ENCODE data around the gene ASPHD2.
"Not testable (repeated sequence)": the region's sequence is repeated elsewhere in the genome, so short reads cannot be mapped to it uniquely, and the experiment has no call there.

Gene ASPHD2, protein sequence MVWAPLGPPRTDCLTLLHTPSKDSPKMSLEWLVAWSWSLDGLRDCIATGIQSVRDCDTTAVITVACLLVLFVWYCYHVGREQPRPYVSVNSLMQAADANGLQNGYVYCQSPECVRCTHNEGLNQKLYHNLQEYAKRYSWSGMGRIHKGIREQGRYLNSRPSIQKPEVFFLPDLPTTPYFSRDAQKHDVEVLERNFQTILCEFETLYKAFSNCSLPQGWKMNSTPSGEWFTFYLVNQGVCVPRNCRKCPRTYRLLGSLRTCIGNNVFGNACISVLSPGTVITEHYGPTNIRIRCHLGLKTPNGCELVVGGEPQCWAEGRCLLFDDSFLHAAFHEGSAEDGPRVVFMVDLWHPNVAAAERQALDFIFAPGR

DNA sequence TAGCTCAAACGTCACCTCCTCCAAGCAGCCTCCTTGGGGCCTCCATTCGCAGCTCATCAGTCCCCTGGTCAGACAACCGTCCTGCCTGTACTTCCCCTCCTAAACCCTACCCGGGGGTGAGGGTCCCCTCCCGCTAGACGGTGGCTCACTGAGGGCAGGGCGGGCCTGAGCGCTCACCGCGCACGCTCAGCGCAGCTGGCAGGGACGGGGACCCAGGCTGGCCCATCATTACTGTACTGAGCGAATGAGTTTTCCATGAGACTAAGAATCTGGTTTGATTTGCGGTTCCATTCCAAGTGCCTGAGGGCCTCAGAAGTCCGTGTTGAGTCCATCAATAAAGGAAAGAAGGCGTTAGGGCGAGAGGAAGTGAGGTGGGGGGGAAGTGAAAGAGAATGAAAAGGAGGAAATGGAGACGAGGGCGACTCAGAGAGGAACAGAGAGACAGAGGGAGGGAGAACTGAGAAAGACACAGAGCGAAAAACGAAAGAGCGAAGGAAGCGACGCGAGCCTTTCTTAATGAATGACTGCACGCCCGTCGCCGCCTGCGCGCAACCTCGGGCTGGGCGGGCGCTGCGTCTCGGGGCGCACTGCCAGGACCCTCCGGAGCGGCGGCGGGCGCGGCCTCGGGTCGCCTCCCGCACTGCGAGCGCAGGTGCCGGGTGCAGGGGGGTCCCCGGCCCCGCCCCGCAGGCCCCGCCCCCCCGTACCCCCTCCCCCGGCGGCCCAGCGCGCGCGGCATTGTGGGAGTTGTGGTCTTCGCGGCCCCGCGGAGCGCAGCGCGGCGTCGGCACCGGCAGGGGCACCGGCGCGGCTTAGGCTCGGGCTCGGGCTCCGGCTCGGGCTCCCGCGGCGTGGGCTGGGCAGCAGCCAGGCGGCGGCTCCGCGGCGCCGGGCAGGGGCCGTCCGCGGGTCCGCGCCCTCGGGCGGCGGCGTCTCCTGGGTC is at the start of gene ASPHD2:
TSS of gene ASPHD2 (plus strand) at position 746 of the 943 bp plus-strand sequence. CDS start 4,356 bp downstream, outside the sequence.
- DNase-seq, result peak; percentile 62

DNA sequence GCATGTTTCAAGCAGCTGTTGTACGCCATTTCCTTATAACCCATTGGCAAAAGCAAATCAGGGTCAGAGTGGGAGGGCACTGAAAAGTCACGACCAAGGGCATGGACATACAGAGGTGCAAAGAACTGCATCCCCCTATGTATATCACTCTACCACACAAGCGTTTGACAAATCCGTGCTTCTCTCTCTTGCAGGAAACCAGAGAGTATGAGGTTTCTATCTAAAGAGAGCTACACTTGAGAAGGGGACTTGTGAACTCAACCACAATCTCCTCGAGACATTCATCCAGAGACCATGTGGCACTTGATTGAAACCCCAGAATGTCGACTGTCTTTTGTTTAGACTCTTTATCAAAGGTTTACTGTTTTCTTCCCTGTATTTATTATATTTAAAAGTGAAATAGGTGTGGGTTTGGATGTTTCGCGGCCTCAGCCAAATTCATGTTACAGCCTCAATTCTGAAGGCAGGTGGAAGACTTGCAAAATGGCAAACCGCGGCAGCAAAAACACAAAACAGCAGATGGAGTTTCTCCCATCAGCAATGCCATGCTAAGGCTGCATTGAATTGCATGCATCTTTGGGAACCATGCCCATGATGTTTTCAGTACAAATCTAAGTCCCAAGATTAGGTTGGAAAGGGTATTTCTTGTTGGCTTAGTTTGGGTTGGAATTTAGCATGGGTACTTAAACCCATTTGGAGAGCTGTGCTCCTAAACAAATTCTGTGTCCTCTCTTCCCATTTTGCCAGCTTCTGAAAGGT is 48.8 kb upstream of the ASPHD2 start:
- no peak for DNase-seq

- no peak for DNase-seq
Observed at GRCh38 chr22:26382782-26383181, 46.3 kb upstream of the ASPHD2 start.

GRCh38 chr22:26383968-26384556 is 45.0 kb upstream of the ASPHD2 start:
- DNase-seq, result no peak

DNA sequence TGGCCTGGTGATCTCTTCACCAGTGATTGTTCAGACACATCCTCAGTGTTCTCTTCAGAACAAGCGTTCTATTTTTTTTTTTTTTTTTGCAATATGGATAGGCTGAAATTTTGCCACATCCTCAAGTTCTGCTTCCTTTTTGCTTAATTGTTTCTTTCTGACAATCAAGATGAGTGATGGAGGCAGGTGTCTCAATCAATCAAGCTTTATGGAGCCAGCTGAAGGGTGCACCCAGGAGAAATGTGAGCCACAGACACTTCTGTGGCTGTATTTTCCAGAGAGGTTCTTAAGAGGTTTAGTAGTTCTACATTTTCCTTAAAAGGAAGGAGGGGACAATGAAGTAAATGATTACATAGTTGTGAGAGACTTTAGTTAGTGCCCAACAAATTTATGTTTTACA is 43.9 kb upstream of the ASPHD2 start:
- no peak for DNase-seq

GRCh38 chr22:26389125-26389524 is 39.9 kb upstream of the ASPHD2 start:
- DNase-seq, result no peak

- no peak for DNase-seq
Observed at GRCh38 chr22:26391091-26391490, 38.0 kb upstream of the ASPHD2 start.

GRCh38 chr22:26391623-26392022 is 37.4 kb upstream of the ASPHD2 start:
- DNase-seq, result no peak

- no peak for DNase-seq
Observed at GRCh38 chr22:26393929-26394328, 35.1 kb upstream of the ASPHD2 start.

DNA sequence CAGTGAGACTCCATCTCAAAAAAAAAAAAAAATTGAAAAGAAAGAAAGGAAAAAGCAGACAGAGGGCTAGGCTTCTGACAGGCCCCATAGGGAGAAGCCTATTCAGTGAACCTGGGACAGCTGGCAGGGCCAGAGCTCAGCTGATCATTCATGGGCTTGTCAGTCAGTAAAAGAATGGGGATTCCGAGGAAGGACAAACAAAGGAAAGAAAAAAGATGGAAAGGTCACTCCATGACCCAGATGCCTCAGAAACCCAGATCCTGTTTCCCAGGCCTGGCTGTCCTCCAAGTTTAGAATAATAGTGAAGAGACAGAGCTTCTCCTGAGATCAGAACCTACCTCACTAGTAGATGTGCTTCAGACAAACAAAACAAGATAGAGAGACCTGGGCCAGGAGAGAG is 34.3 kb upstream of the ASPHD2 start:
- no peak for DNase-seq

- DNase-seq, result no peak
Observed at GRCh38 chr22:26395926-26396325, 33.1 kb upstream of the ASPHD2 start.

DNA sequence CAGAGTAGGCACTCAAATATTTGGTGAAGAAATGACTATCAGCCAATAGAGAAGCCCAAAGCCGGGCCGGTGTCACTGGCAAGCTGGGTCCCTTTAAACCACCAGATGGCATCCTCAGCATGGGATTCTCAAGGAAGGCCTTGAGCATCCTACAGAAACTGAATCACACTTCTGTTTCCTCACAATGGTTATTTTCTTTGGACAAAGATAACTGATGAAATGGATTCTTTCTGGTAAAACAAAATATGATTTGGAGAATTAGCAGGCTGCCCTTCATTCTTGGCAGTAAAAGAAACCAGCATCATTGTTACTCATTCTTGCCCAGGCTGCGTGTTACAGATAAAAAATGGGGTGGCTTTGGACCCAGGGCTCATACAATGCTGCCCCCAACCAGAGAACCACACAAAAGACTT is 30.3 kb upstream of the ASPHD2 start:
- DNase-seq, result peak; percentile 42

DNA sequence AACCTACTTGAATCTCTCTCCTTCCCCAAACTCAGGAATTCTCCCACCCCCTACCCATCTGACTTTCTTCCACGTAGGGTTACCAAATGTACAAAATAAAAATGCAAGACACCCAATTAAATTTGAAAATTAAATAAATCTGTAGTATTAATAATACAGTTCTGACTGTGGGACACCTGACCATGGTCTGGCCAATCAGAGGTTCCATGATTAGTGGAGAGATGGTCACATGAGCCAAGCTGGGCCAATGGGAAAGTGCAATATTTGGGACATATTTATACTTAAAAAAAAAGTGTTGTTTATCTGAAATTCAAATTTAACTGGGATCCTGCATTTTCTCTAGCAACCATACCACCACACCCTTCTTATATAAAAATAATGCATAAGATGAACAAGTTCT is 29.8 kb upstream of the ASPHD2 start:
- no peak for DNase-seq

DNA sequence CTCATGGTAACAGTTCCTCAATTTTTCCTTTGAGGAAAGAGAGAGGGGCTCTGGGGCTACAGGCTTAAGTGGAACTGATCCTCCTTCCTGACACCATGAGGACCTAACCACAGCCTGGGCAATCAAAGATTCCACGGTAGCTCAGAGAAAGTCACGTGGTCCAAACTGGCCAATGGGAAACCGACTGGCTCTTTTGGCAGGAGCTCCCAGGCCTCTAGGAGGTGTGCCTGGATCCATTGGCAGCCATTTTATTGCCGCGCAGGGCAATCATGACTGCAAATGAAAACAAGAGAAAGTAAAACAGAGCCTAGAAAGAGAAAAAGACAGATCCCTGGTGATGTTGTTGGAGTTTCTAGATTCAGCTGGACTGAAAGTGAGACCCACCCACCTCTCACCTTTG is 27.3 kb upstream of the ASPHD2 start:
- DNase-seq, result no peak

DNA sequence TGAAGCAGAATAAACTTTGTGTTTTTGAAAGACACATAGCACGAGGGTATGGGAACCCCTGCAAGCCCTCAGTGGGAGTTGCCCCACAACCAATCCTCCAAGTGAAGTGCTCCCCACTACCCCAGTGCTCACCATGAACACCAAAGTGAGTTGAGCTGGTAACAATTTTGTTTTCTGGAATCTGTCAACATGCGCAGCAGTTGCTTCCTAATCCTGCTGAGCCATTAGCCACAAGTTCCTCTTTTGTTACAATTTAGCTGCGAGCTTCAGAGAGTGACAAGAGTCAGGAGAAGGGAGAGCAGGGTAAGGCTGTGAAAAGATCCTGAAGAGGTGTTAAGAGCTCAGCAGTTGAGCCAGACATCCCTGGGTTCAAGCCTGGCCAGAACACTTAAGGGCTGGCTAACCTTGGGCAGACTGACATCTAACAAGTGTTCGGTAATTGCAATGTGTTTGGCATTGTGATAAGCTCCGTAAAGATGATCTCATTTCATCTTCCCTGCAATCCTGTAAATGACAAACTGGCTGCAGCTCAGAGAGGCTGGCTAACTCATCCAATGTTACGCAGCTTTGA is 24.1 kb upstream of the ASPHD2 start:
- DNase-seq, result no peak

GRCh38 chr22:26406118-26406517 is 22.9 kb upstream of the ASPHD2 start:
- no peak for DNase-seq

- DNase-seq, result not testable (repeated sequence)
Observed at GRCh38 chr22:26408562-26409220, 20.4 kb upstream of the ASPHD2 start.

DNA sequence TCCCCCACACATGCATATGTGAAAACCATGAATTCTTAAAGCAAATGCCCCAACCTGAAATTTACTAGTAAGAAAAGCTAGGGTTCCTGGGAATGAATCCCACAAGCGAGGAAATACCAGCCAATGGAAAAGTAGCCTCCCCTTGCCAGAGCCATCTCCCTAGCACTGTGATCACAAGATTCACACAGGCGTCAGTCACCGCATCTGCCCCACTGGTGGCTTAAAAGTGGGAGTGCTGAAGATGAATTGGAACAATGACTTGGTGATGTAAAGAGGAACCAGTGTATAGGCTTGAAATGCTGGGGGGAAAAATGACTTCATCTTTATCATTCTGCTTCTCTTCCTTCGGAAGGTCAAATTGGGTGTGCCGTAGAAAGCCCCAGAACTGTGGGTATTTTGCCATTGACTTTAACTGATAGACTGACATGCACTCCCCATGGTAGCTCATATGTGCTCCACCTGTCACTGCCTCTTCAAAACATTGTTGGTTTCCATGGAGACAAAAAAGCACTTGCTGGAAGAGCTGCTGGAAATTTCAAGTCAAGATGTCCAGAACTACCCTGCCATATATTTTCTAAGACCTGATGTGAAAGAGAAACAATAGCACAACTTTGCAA is 19.2 kb upstream of the ASPHD2 start:
- DNase-seq, result no peak

DNA sequence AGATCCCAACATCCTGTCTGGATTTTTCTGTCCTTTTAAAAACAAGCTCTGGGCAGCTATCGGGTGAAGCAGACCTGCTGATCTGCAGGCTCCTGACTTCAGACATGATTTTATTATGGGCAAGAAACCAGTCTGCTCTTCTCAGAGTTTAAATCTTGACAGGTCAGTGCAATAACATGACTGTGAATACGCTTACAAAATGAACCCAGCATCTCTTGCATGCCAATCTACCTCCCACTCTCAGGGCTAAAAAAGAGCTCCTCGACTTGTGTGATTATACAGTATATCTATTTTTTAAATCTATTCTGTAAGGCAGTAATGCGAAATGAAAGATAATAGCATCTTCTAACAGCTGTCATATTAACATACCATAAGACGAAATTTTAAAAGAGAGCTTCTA is 18.7 kb upstream of the ASPHD2 start:
- no peak for DNase-seq

DNA sequence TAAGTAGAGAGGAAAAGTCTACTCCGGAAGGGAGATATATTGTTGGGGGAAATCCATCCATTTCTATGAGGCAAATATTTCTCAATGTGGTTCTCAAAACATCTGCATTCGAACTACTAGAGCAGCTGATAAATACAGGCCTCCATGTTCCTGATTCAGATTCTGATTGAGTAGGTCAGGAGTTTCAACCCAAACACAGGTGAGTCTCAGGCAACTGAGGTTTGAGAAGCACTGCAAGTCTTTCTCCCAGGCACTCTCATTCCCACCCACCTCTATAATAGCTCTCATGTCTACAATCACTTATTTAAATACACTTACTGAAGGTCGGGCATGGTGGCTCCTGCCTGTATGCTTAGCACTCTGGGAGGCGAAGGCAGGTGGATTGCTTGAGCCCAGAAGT is 14.7 kb upstream of the ASPHD2 start:
- no peak for DNase-seq

GRCh38 chr22:26416256-26416655 is 12.8 kb upstream of the ASPHD2 start:
- no peak for DNase-seq

Measured in activated T-cell treated with anti-CD3 and anti-CD28 coated beads for 4 hours (primary cell).